ENCODE results near the gene SPDYE1. TPM values are rescaled to one million over a fixed set of nuclear protein-coding genes. Genes with fewer than 3 reads are reported as not detected.

The SPDYE1 gene
- polyA plus RNA-seq, 3 donors = not detected

- Mint-ChIP-seq H3K36me3 (peaks cover 30 to 46% of the 10 kb centered on the region in 2 donors), H3K4me3 (no peak overlapping the region), H3K4me1 (no peaks in the 10 kb centered on the region), H3K27me3 (ENCODE audit: low read depth in 3 of 3) (peaks cover 0 to 1% (median under 1%) of the 10 kb centered on the region in 3 donors), H3K27ac (peak overlapping the region in 1 of 7 donors; percentile 8), H3K9me3 (no peaks in the 10 kb centered on the region)
- H4K20me1 ChIP-seq (ENCODE audit: insufficient read depth, low read length) = no peaks in the 10 kb centered on the region
- peaks cover 14 to 24% of the 10 kb centered on the region in 2 donors for H3K36me3 ChIP-seq (replicated peaks in 1 of 2; ENCODE audit: control insufficient read depth in 1 of 2, insufficient read depth in 2 of 2, low read length in 2 of 2)
- H2AFZ ChIP-seq (ENCODE audit: insufficient read depth, low read depth, low read length, poor library complexity, severe bottlenecking) = no peak overlapping the region
- no CpG with 5 or more reads among the region's 5 CpGs for whole genome bisulfite sequencing (ENCODE audit: insufficient coverage)
- no peaks in the 10 kb centered on the region for H3K9me3 ChIP-seq (replicated peaks in 1 of 2; ENCODE audit: control insufficient read depth in 1 of 2, insufficient read depth in 1 of 2, low read length in 2 of 2)
- H3K4me1 ChIP-seq (ENCODE audit: control insufficient read depth in 1 of 2, insufficient read depth in 2 of 2, low read length in 2 of 2) = no peaks in the 10 kb centered on the region
- no peak overlapping the region for H3K27ac ChIP-seq (ENCODE audit: low read depth in 1 of 2, low read length in 2 of 2)
- H3K9ac ChIP-seq (ENCODE audit: insufficient read depth, low read length, poor library complexity, severe bottlenecking) = no peak overlapping the region
- no peaks in the 10 kb centered on the region for H3K79me2 ChIP-seq (ENCODE audit: insufficient read depth, low read length)
- H3K4me2 ChIP-seq (replicated peaks; ENCODE audit: extremely low read depth, low read length, poor library complexity, severe bottlenecking) = no peak overlapping the region
- TF ChIP-seq CTCF (IDR thresholded peaks at IDR 0.05) = no peak
- intact Hi-C loops (cut with micrococcal nuclease) = no loop called here
- no peaks in the 10 kb centered on the region for H3K27me3 ChIP-seq (ENCODE audit: control insufficient read depth in 2 of 2, insufficient read depth in 2 of 2, low read length in 2 of 2)
- DNase-seq = no peak
- H3K4me3 ChIP-seq (replicated peaks in 1 of 3; ENCODE audit: low read depth in 2 of 3, low read length in 3 of 3) = no peak overlapping the region
Observed at GRCh38 chr7:43953071-43953470, 44.6 kb upstream of the SPDYE1 start.

- Histone ChIP-seq H3K9me3 (replicated peaks in 1 of 2; ENCODE audit: control insufficient read depth in 1 of 2, insufficient read depth in 1 of 2, low read length in 2 of 2) (no peaks in the 10 kb centered on the region), H3K9ac (ENCODE audit: insufficient read depth, low read length, poor library complexity, severe bottlenecking) (no peak overlapping the region), H2AFZ (ENCODE audit: insufficient read depth, low read depth, low read length, poor library complexity, severe bottlenecking) (no peak overlapping the region), H3K36me3 (replicated peaks in 1 of 2; ENCODE audit: control insufficient read depth in 1 of 2, insufficient read depth in 2 of 2, low read length in 2 of 2) (peaks cover 11 to 24% of the 10 kb centered on the region in 2 donors), H3K79me2 (ENCODE audit: insufficient read depth, low read length) (no peaks in the 10 kb centered on the region), H3K27ac (ENCODE audit: low read depth in 1 of 2, low read length in 2 of 2) (no peak overlapping the region), H4K20me1 (ENCODE audit: insufficient read depth, low read length) (no peaks in the 10 kb centered on the region), H3K4me2 (replicated peaks; ENCODE audit: extremely low read depth, low read length, poor library complexity, severe bottlenecking) (no peak overlapping the region), H3K4me3 (replicated peaks in 1 of 3; ENCODE audit: low read depth in 2 of 3, low read length in 3 of 3) (no peak overlapping the region), H3K4me1 (ENCODE audit: control insufficient read depth in 1 of 2, insufficient read depth in 2 of 2, low read length in 2 of 2) (no peaks in the 10 kb centered on the region), H3K27me3 (ENCODE audit: control insufficient read depth in 2 of 2, insufficient read depth in 2 of 2, low read length in 2 of 2) (no peaks in the 10 kb centered on the region)
- Mint-ChIP-seq H3K36me3 (peaks cover 30 to 37% of the 10 kb centered on the region in 2 donors), H3K4me3 (no peak overlapping the region), H3K27ac (peak overlapping the region in 1 of 7 donors; percentile 23), H3K27me3 (ENCODE audit: low read depth in 3 of 3) (peaks cover 0 to 1% (median 0%) of the 10 kb centered on the region in 3 donors), H3K4me1 (no peaks in the 10 kb centered on the region), H3K9me3 (peaks cover 0 to 11% (median 4%) of the 10 kb centered on the region in 7 donors)
- intact Hi-C loops (cut with micrococcal nuclease) = no loop called here
- DNase-seq = no peak
- no peak for TF ChIP-seq CTCF (IDR thresholded peaks at IDR 0.05)
- WGBS (ENCODE audit: insufficient coverage) = 87% methylated on average over 3 of the region's 3 CpGs
Observed at GRCh38 chr7:43954524-43955228, 43.0 kb upstream of the SPDYE1 start.
